ENCODE results near the gene THRAP3. TPM values are rescaled to one million over a fixed set of nuclear protein-coding genes. Genes with fewer than 3 reads are reported as not detected.

Gene THRAP3
- total and polyA plus RNA-seq, 9 of the 15 experiments (the other 6 are each of a cell fraction or from before 2014, with no cell fraction given) = 66.2 to 135 (median 113) TPM

GRCh38 chr1:36322786-36323635, 98.8 kb downstream of the THRAP3 start (continued):
- TF ChIP-seq ZNF444 (CRISPR knock-in tag; IDR thresholded peaks at IDR 0.05) = no peak
- no peak for TF ChIP-seq RCOR1 (IDR thresholded peaks at IDR 0.05; ENCODE audit: borderline replicate concordance in 1 of 2, low read depth in 2 of 2, low read length in 2 of 2)
- TF ChIP-seq ZBTB8A (IDR thresholded peaks at IDR 0.05; ENCODE audit: partially characterized antibody) = no peak
- TF ChIP-seq RB1 (IDR thresholded peaks at IDR 0.05; ENCODE audit: low read depth) = peak; percentile 43; the same call in 1 of the 2 replicates
- no peak for TF ChIP-seq SUPT5H (IDR thresholded peaks at IDR 0.05)
- TF ChIP-seq BRCA1 (IDR thresholded peaks at IDR 0.05) = no peak
- no peak for TF ChIP-seq BRCA1 (CRISPR knock-in tag; IDR thresholded peaks at IDR 0.05)
- no peak for TF ChIP-seq GTF2A2 (tag; IDR thresholded peaks at IDR 0.05)
- TF ChIP-seq DEAF1 (CRISPR knock-in tag; IDR thresholded peaks at IDR 0.05) = no peak
- TF ChIP-seq PCBP1 (IDR thresholded peaks at IDR 0.05; ENCODE audit: low read depth, low read length, poor library complexity, severe bottlenecking) = peak; percentile 65
- no peak for TF ChIP-seq ZNF184 (CRISPR knock-in tag; IDR thresholded peaks at IDR 0.05)
- TF ChIP-seq ZBTB7A (IDR thresholded peaks at IDR 0.05; ENCODE audit: borderline replicate concordance, control insufficient read depth, low read depth, low read length) = peak; percentile 76
- TF ChIP-seq GATA2 (CRISPR knock-in tag; IDR thresholded peaks at IDR 0.05) = no peak
- no peak for TF ChIP-seq TAL1 (IDR thresholded peaks at IDR 0.05)
- TF ChIP-seq ZNF318 (IDR thresholded peaks at IDR 0.05; ENCODE audit: borderline replicate concordance in 1 of 2, low read depth in 1 of 2) = no peak
- peak; percentile 70; the same call in 1 of the 2 replicates for TF ChIP-seq ARID3B (CRISPR knock-in tag; IDR thresholded peaks at IDR 0.05; ENCODE audit: borderline replicate concordance)
- TF ChIP-seq MEF2D (tag; conservative IDR thresholded peaks at IDR 0.05; ENCODE audit: low read depth) = no peak

Data from K562 (cell line).